GM21423 (cell line): ENCODE measurements around the gene DNASE2B.
"Not testable (repeated sequence)": the region's sequence is repeated elsewhere in the genome, so short reads cannot be mapped to it uniquely, and the experiment has no call there.

Source experiments
- ATAC-seq: cut with Tn5 transposase; IDR thresholded peaks from one replicate; pipeline ENCODE4 v1.9.1; 2021; ENCODE audit warnings: mild to moderate bottlenecking, moderate library complexity; ENCODE audit not compliant: unreplicated experiment

The DNASE2B gene

DNA sequence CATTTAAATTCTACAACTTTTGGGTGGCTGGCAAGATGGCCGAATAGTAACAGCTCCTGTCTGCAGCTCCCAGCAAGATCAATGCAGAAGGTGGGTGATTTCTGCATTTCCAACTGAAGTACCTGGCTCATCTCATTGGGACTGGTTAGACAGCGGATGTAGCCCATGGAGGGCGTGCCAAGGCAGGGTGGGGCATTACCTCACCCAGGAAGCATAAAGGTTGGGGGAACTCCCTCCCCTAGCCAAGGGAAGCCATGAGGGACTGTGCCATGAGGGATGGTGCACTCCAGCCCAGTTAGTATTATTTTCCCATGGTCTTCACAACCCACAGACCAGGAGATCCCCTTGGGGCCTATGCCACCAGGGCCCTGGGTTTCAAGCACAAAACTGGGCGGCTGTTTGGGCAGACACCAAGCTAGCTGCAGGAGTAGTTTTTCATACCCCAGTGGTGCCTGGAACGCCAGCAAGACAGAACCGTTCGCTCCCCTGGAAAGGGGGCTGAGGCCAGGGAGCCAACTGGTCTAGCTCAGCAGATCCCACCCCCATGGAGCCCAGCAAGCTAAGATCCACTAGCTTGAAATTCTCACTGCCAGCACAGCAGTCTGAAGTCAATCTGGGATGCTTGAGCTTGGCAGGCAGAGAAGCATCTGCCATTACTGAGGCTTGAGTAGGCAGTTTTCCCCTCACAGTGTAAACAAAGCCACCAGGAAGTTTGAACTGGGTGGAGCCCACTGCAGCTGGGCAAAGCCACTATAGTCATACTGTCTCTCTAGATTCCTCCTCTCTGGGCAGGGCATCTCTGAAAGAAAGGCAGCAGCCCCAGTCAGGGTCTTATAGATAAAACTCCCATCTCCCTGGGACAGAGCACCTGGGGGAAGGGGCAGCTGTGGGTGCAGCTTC lies 44.7 kb downstream of the DNASE2B start:
- ATAC-seq: not testable (repeated sequence)

DNA sequence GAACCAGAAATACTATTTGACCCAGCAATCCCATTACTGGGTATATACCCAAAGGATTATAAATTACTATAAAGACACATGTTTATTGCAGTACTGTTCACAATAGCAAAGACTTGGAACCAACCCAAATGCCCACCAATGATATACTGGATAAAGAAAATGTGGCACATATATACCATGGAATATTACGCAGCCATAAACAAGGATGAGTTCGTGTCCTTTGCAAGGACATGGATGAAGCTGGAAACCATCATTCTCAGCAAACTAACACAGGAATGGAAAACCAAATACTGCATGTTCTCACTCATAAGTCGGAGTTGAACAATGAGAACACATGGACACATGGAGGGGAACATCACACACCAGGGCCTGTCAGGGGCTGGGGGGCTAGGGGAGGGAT lies 50.4 kb downstream of the DNASE2B start:
- not testable (repeated sequence) for ATAC-seq

DNA sequence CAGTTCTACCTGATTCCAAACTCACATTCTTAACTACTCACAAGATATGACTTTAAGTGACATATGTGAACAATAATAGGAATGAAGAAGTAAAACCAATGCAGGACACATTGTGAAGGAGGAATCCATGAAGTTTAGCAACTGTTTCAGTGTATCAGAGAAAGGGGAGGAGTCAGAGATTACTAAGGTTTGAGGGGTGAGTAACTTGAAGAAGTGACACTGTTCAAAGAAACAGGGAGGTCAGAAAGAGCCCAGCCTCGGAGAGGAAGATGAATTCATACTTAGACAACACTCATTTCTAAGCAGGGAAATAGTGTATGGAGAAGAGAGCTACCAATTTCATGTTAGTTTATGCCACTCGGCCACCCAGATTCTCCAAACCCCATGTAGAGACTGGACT lies 52.6 kb downstream of the DNASE2B start:
- ATAC-seq: no peak

DNA sequence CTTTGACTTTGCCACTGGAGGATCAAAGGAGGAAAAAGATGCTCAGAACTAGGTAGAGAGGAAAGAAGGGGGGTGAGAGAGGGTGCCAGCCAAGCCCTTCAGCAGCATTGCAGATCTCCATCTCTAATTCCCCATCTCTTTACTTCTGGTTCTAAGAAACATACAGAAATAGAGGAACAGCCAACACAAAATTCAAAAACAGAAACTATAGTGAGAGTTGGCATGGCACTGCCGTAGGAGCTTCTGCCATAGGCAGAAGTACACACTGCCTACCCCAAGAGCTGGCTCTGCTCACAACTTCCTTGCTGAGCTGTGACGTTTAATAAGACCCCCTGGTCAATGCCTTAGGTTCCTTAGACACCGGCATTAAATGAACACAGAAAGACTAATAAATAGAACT lies 54.2 kb downstream of the DNASE2B start:
- no peak for ATAC-seq

DNA sequence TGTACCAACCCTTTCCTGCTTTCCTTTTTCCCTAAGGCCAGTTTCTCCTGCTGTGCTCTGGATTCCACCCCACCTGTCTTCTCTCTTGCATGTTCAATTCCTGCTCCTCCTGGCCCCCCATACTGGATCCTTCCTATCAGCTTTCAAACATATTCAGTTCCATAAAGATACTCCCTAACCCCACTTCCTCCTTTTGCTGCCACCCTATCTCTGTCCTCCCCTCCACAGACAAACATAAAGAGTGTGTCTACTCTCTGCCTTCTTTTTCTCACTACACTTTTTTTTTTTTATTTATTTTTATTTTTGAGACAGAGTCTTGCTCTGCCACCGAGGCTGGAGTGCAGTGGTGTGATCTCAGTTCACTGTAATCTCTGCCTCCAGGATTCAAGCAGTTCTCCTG lies 63.8 kb downstream of the DNASE2B start:
- ATAC-seq: no peak
